ENCODE measurements around the gene PLCZ1. TPM values are rescaled to one million over a fixed set of nuclear protein-coding genes. Genes with fewer than 3 reads are reported as not detected.

The PLCZ1 gene
- total RNA-seq, 3 donors from 2014 or later (not counting 1 experiment from before 2014, with no cell fraction given): not detected

GRCh38 chr12:18755341-18755740 lies 17.5 kb upstream of the PLCZ1 start:
- H3K4me1 ChIP-seq (ENCODE audit: control insufficient read depth, insufficient read depth, low read length): no peaks in the 10 kb centered on the region
- no peaks in the 10 kb centered on the region for H3K9me3 ChIP-seq (ENCODE audit: control insufficient read depth, insufficient read depth, low read length)
- Mint-ChIP-seq H3K27me3 (ENCODE audit: low read depth in 2 of 2) (no peaks in the 10 kb centered on the region), H3K4me1 (no peaks in the 10 kb centered on the region), H3K4me3 (no peak overlapping the region), H3K9me3 (peaks cover 0 to 2% of the 10 kb centered on the region in 2 donors), H3K36me3 (no peaks in the 10 kb centered on the region), H3K27ac (no peak overlapping the region)
- H3K36me3 ChIP-seq (ENCODE audit: control insufficient read depth, insufficient read depth, low read length): no peaks in the 10 kb centered on the region
- no peak for DNase-seq
- H3K4me3 ChIP-seq (ENCODE audit: low read length): no peak overlapping the region
- ATAC-seq: no peak
- TF ChIP-seq CTCF (IDR thresholded peaks at IDR 0.05): no peak
- intact Hi-C loops (cut with micrococcal nuclease): no loop called here
- no peak overlapping the region for H3K27ac ChIP-seq (ENCODE audit: low read length)
- H3K27me3 ChIP-seq (ENCODE audit: control insufficient read depth, insufficient read depth, low read length): no peaks in the 10 kb centered on the region
- WGBS (ENCODE audit: insufficient coverage): 65% methylated on average over 1 of the region's 1 CpG

GRCh38 chr12:18754124-18754707 lies 16.4 kb upstream of the PLCZ1 start:
- Mint-ChIP-seq H3K4me1 (no peaks in the 10 kb centered on the region), H3K27ac (no peak overlapping the region), H3K27me3 (ENCODE audit: low read depth in 2 of 2) (no peaks in the 10 kb centered on the region), H3K9me3 (peaks cover 3 to 4% of the 10 kb centered on the region in 2 donors), H3K4me3 (no peak overlapping the region), H3K36me3 (no peaks in the 10 kb centered on the region)
- Histone ChIP-seq H3K4me1 (ENCODE audit: control insufficient read depth, insufficient read depth, low read length) (no peaks in the 10 kb centered on the region), H3K27me3 (ENCODE audit: control insufficient read depth, insufficient read depth, low read length) (no peaks in the 10 kb centered on the region), H3K4me3 (ENCODE audit: low read length) (no peak overlapping the region), H3K27ac (ENCODE audit: low read length) (no peak overlapping the region), H3K36me3 (ENCODE audit: control insufficient read depth, insufficient read depth, low read length) (no peaks in the 10 kb centered on the region), H3K9me3 (ENCODE audit: control insufficient read depth, insufficient read depth, low read length) (no peaks in the 10 kb centered on the region)
- ATAC-seq (no peak), DNase-seq (no peak)
- TF ChIP-seq CTCF (IDR thresholded peaks at IDR 0.05): no peak
- intact Hi-C loops (cut with micrococcal nuclease): no loop called here
- WGBS (ENCODE audit: insufficient coverage): 90% methylated on average over 5 of the region's 6 CpGs

- no peaks in the 10 kb centered on the region for H3K4me1 Mint-ChIP-seq
- no peak for TF ChIP-seq CTCF (IDR thresholded peaks at IDR 0.05)
Measured at GRCh38 chr12:18753481-18754123, 15.8 kb upstream of the PLCZ1 start.

More at GRCh38 chr12:18753481-18754123, 15.8 kb upstream of the PLCZ1 start:
- Histone ChIP-seq H3K27me3 (ENCODE audit: control insufficient read depth, insufficient read depth, low read length) (no peaks in the 10 kb centered on the region), H3K4me3 (ENCODE audit: low read length) (no peak overlapping the region), H3K27ac (ENCODE audit: low read length) (no peak overlapping the region), H3K9me3 (ENCODE audit: control insufficient read depth, insufficient read depth, low read length) (no peaks in the 10 kb centered on the region), H3K4me1 (ENCODE audit: control insufficient read depth, insufficient read depth, low read length) (no peaks in the 10 kb centered on the region), H3K36me3 (ENCODE audit: control insufficient read depth, insufficient read depth, low read length) (no peaks in the 10 kb centered on the region)
- Mint-ChIP-seq H3K4me3 (no peak overlapping the region), H3K36me3 (no peaks in the 10 kb centered on the region), H3K27me3 (ENCODE audit: low read depth in 2 of 2) (no peaks in the 10 kb centered on the region), H3K27ac (no peak overlapping the region), H3K9me3 (peaks cover 3 to 4% of the 10 kb centered on the region in 2 donors)
- intact Hi-C loops (cut with micrococcal nuclease): no loop called here
- 89% methylated on average over 16 of the region's 16 CpGs for WGBS (ENCODE audit: insufficient coverage)
- ATAC-seq: no peak
- no peak for DNase-seq
